LNCAP (cell line): ENCODE data around the gene TRAPPC1.

Experiments used
- CTCF ChIP-seq: fragments of 450-650 bp; IDR thresholded peaks from 2 replicates; pipeline ENCODE4 v1.5.1; 2017; ENCODE audit warnings: mild to moderate bottlenecking

Gene TRAPPC1

GRCh38 chr17:7885367-7886226 is 46.1 kb downstream of the TRAPPC1 start:
- TF ChIP-seq CTCF, result no peak

DNA sequence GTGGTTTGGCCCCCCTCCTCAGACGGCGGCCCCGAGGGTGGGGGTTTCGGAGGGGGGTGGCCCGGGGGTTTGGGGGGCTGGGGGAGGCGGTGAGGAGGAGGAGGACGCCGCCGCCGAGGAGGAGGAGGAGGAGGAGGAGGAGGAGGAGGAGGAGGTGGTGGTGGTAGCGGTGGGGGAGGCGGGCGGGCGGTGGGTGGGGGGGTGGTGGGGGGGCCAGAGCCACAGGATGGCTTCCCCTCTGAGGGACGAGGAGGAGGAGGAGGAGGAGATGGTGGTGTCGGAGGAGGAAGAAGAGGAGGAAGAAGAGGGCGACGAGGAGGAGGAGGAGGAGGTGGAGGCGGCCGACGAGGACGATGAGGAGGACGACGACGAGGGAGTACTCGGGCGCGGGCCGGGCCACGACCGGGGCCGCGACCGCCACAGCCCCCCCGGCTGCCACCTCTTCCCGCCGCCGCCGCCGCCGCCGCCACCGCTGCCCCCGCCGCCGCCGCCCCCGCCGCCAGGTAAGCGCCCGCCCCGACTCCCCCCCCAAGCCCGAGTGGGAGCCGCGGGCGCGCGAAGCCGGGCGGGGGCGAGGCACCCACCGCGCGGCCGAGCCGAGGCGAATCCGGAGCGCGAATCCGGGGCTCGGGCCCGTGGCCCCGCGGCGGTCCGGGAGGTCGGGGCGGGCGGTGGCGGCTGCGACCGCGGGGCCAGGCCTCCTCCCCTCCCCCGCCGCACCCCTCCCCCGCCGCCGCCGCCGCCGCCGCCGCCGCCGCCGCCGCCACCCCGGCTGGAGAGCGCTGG is 47.0 kb downstream of the TRAPPC1 start:
- TF ChIP-seq CTCF, result no peak

DNA sequence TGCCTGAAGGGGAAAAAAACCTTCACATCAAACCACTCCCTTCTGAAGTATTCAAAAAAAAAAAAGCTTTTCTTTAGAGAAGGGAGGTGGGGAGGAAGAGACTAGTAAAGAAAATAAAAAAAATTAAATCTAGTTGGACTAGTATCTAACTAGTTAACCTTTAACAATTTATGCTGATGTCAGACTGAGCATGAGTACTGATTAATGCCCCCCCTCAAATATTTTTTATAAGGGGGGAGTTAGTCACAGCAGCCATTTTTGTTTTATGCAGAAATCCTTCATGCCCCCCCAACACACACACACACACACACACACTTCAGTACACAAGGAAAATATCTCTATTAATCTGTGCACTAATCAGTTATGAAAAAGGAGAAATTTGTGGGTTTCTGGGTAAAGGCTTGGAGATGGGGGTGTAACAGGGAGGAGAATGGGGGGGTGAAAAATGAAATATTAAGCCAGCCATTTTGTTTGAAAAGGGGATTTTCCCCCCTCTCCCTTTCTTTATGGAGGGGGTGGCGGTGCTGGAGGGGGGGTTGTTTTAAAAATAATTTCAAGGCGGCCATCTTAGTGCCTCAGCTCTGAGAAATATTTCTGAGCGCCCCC is 47.9 kb downstream of the TRAPPC1 start:
- no peak for TF ChIP-seq CTCF

DNA sequence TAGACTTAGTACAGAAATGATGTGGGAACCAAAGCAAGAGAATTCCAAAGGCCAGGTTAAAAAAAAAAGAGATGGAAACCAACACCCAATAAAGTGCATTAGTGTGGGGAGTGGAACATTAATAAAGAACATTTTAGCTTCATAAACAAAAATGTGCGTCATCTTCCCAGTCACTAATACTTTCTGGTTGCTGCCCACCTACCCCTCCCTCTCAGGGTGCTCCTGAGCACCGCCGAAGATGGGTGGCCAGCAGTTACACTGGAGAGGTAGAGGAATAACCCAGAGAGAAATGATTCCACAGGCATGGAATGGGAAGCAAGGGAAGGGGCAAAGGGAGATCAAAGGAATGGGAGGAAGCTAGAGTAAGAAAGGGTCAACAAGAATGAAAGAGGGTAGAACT is 49.1 kb downstream of the TRAPPC1 start:
- TF ChIP-seq CTCF, result no peak

- no peak for TF ChIP-seq CTCF
These were observed 49.7 kb downstream of the TRAPPC1 start for GRCh38 chr17:7882068-7882467.

DNA sequence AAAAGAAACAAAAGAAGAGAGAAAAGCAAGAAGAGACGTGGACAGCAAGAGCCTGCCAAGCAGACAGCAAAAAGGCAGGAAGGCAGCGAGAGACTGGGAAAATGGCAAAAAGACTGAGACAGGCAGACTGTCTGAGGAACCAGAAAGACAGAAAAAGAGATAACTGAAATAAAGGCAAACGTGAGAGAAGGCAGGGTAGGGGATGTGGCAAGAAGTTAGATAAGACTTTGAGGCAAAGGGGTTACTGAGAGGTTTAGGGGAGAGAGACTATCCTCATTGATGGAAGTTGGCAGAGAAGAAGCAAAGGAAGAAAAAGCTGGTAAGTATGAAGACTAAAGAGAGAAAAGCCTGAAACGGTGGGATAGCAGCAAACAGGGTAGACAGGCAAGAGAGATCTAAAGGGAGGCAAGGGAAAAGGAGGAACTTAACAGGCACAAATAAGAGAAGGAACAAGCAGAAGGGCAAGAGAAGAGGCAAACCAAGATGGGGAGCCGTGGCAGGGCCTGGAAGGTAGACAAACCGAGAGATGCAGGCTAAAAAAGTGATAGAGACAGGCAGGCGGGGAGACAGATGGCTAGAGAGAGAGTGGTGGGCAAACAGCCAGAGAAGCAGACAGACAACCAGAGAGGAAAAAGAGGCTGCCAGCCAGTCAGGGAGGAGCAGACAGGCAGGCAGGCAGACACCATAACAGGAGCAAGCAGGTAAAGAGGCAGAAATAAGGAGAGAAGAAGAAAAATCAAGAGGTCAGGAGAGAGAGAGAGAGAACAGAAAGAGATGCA is 50.3 kb downstream of the TRAPPC1 start:
- no peak for TF ChIP-seq CTCF
